ENCODE data around the gene STK17A. TPM values are rescaled to one million over a fixed set of nuclear protein-coding genes. Genes with fewer than 3 reads are reported as not detected.
"Not testable (repeated sequence)": the region's sequence is repeated elsewhere in the genome, so short reads cannot be mapped to it uniquely, and the experiment has no call there.

STK17A gene
- total and polyA plus RNA-seq, 2 donors, result 5.4 to 17.4 TPM

DNA sequence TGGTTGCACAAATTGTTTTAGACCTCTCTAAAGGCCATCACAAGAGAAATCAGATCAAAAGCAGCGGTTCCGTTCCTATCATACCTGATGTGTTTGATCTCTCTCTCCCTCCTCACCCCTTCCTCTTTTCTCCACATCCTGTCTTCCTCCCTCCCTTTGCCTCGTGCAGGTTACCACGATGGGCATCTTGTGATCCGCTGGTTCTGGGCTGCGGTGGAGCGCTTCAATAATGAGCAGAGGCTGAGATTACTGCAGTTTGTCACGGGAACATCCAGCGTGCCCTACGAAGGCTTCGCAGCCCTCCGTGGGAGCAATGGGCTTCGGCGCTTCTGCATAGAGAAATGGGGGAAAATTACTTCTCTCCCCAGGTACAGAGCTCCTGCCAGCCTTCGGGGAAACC lies 28.5 kb upstream of the STK17A start:
- Histone ChIP-seq H3K36me3 (ENCODE audit: insufficient read depth) (no peaks in the 10 kb centered on the region), H3K27ac (ENCODE audit: low read depth) (no peak overlapping the region), H3K4me1 (ENCODE audit: insufficient read depth) (no peaks in the 10 kb centered on the region), H3K4me3 (ENCODE audit: low read depth, low read length) (no peak overlapping the region)
- no peak for DNase-seq (ENCODE audit: extremely low spot score)
- 90% methylated on average over 15 of the region's 15 CpGs for WGBS

GRCh38 chr7:43557831-43558495 lies 24.9 kb upstream of the STK17A start:
- no peak for DNase-seq (ENCODE audit: extremely low spot score)
- Histone ChIP-seq H3K27ac (ENCODE audit: low read depth) (no peak overlapping the region), H3K36me3 (ENCODE audit: insufficient read depth) (no peaks in the 10 kb centered on the region), H3K4me3 (ENCODE audit: low read depth, low read length) (no peak overlapping the region), H3K4me1 (ENCODE audit: insufficient read depth) (no peaks in the 10 kb centered on the region)
- 81% methylated on average over 7 of the region's 7 CpGs for WGBS

DNA sequence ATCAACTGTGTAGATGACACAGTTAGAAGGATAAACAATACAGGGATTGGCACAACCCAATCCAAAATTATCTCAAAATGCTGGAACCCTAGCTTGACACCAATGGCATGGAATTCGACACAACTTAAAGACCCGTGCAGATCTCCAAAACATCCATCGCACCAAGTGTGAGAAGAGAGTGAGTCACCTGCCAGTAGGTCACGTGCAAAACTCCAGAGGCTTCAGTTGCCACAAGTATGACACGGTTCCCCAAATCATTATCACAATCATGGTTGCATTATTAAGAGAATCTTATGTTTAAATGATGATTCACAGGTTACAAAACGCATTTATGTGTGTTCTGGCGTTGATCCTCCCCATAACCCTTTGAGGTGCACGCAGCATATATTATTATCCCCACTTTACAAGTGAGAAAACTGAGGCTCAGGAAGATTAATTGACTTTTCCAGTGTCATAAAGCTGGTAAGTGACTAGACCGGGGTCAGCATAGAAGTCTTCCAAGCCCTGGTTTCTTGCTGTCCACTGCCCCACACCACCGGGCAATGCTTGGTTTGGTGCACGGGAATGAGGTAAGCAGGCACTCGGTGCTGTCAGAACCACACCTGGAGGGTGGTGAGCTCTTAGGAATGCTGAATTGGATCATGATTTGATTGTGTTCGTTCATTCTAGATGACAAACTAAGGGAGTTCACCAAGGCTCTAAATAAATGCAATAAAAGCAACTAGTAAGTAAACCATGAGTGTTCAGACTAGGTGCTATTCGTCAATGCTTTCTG lies 23.6 kb upstream of the STK17A start:
- DNase-seq (ENCODE audit: extremely low spot score), result no peak
- no peaks in the 10 kb centered on the region for H3K4me1 ChIP-seq (ENCODE audit: insufficient read depth)
- no peak overlapping the region for H3K4me3 ChIP-seq (ENCODE audit: low read depth, low read length)
- 92% methylated on average over 14 of the region's 14 CpGs for WGBS
- H3K27ac ChIP-seq (ENCODE audit: low read depth), result no peak overlapping the region
- H3K36me3 ChIP-seq (ENCODE audit: insufficient read depth), result no peaks in the 10 kb centered on the region

DNA sequence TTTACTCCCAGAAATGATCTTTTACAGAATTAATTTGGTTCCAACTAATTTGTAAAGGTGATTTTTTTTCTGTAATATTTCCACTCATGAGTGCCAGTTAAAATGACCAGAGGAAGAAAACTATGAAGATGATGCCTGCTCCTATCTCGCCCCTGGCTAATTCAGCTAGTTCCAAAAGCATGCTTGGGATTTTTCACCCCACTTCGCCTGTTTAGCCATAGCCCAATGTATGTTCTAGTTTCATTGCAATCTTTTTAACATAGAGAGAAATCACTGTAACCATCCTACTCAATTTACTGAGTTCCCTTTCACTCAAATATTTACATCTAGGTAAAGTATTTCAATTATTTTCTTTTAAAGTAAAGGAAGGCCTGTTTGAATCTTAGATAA lies 23.0 kb upstream of the STK17A start:
- Histone ChIP-seq H3K4me3 (ENCODE audit: low read depth, low read length) (no peak overlapping the region), H3K27ac (ENCODE audit: low read depth) (no peak overlapping the region), H3K36me3 (ENCODE audit: insufficient read depth) (no peaks in the 10 kb centered on the region), H3K4me1 (ENCODE audit: insufficient read depth) (no peaks in the 10 kb centered on the region)
- WGBS, result 83% methylated on average over 2 of the region's 2 CpGs
- DNase-seq (ENCODE audit: extremely low spot score), result no peak

- no peak overlapping the region for H3K4me3 ChIP-seq (ENCODE audit: low read depth, low read length)
- no peak overlapping the region for H3K27ac ChIP-seq (ENCODE audit: low read depth)
- H3K36me3 ChIP-seq (ENCODE audit: insufficient read depth), result no peaks in the 10 kb centered on the region
- no peaks in the 10 kb centered on the region for H3K4me1 ChIP-seq (ENCODE audit: insufficient read depth)
- no peak for DNase-seq (ENCODE audit: extremely low spot score)
- WGBS, result 84% methylated on average over 7 of the region's 7 CpGs
These were observed 22.1 kb upstream of the STK17A start for GRCh38 chr7:43560742-43561330.

DNA sequence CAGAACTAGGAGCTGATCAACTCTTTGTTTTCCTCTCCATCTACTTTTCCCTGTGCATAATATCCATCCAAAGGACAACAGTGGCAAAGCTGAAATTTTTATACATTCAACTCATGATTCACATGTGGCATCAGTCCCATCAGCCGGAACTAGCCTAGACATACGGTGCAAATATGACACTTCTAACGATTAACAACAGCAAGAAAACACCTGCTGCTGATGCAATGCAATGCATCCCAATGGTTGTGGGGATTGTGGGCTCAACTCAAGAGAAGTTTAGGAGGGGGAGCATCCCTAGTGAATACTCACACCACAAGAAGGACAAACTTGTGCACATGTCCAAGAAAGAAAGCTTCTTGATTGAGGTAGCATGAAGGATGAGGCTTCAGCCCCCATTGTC lies 20.5 kb upstream of the STK17A start:
- no peak for DNase-seq (ENCODE audit: extremely low spot score)
- Histone ChIP-seq H3K4me3 (ENCODE audit: low read depth, low read length) (no peak overlapping the region), H3K4me1 (ENCODE audit: insufficient read depth) (no peaks in the 10 kb centered on the region), H3K27ac (ENCODE audit: low read depth) (no peak overlapping the region), H3K36me3 (ENCODE audit: insufficient read depth) (no peaks in the 10 kb centered on the region)
- 86% methylated on average over 3 of the region's 3 CpGs for WGBS

DNA sequence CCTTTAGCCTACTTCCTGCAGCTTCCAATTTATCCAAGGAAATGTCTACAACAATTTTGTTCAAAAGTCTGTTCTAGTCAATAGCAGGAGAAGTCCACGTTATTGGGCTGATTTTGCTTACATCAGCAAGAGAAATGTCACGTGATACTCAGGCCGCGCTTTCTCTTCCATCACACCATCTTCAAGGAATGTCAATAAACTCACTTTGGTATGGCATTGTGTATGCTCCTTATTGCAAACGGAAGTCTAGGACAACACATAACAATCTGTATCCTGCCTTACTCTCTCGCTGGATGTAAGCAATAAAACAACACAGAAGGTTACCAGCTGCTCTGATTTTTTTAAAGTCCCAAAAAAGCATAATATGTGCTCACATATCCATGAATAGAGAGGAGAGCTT lies 17.1 kb upstream of the STK17A start:
- DNase-seq (ENCODE audit: extremely low spot score), result no peak
- no peaks in the 10 kb centered on the region for H3K4me1 ChIP-seq (ENCODE audit: insufficient read depth)
- H3K27ac ChIP-seq (ENCODE audit: low read depth), result no peak overlapping the region
- no peaks in the 10 kb centered on the region for H3K36me3 ChIP-seq (ENCODE audit: insufficient read depth)
- no peak overlapping the region for H3K4me3 ChIP-seq (ENCODE audit: low read depth, low read length)
- WGBS, result 16% methylated on average over 6 of the region's 6 CpGs

- 83% methylated on average over 6 of the region's 6 CpGs for WGBS
- no peak for DNase-seq (ENCODE audit: extremely low spot score)
- no peaks in the 10 kb centered on the region for H3K4me1 ChIP-seq (ENCODE audit: insufficient read depth)
- H3K4me3 ChIP-seq (ENCODE audit: low read depth, low read length), result no peak overlapping the region
- no peak overlapping the region for H3K27ac ChIP-seq (ENCODE audit: low read depth)
- H3K36me3 ChIP-seq (ENCODE audit: insufficient read depth), result no peaks in the 10 kb centered on the region
These were observed 14.4 kb upstream of the STK17A start for GRCh38 chr7:43568529-43568928.

DNA sequence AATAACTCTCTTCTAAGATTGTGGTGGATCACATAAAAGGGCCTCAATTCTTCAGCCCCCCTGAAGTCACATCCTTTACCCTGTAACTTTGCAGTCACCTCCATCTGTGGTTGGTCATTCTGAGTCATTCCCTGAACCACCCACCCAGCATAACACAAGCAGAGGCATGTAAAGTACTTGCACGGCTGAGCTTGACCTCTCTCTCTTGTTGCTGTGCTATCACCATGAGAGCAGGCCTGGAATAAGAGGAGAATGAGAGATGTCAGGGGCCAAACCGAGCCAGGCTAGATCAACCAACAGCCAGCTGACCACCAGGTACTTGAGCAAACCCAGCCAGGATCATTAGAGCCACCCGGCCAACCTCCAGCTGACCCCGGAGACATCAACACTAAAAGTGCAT lies 13.5 kb upstream of the STK17A start:
- WGBS, result 77% methylated on average over 4 of the region's 4 CpGs
- Histone ChIP-seq H3K27ac (ENCODE audit: low read depth) (no peak overlapping the region), H3K4me3 (ENCODE audit: low read depth, low read length) (no peak overlapping the region), H3K4me1 (ENCODE audit: insufficient read depth) (no peaks in the 10 kb centered on the region), H3K36me3 (ENCODE audit: insufficient read depth) (no peaks in the 10 kb centered on the region)
- no peak for DNase-seq (ENCODE audit: extremely low spot score)

GRCh38 chr7:43570688-43571365 lies 12.1 kb upstream of the STK17A start:
- DNase-seq (ENCODE audit: extremely low spot score), result no peak
- Histone ChIP-seq H3K36me3 (ENCODE audit: insufficient read depth) (no peaks in the 10 kb centered on the region), H3K4me1 (ENCODE audit: insufficient read depth) (no peaks in the 10 kb centered on the region), H3K4me3 (ENCODE audit: low read depth, low read length) (no peak overlapping the region), H3K27ac (ENCODE audit: low read depth) (no peak overlapping the region)
- WGBS, result 92% methylated on average over 4 of the region's 4 CpGs

GRCh38 chr7:43572516-43573049 lies 10.3 kb upstream of the STK17A start:
- no peaks in the 10 kb centered on the region for H3K4me1 ChIP-seq (ENCODE audit: insufficient read depth)
- no peak for DNase-seq (ENCODE audit: extremely low spot score)
- WGBS, result 43% methylated on average over 1 of the region's 1 CpG
- no peaks in the 10 kb centered on the region for H3K36me3 ChIP-seq (ENCODE audit: insufficient read depth)
- H3K27ac ChIP-seq (ENCODE audit: low read depth), result no peak overlapping the region
- no peak overlapping the region for H3K4me3 ChIP-seq (ENCODE audit: low read depth, low read length)

- not testable (repeated sequence) for H3K27ac ChIP-seq (ENCODE audit: low read depth); H3K4me1 ChIP-seq (ENCODE audit: insufficient read depth); DNase-seq (ENCODE audit: extremely low spot score); H3K4me3 ChIP-seq (ENCODE audit: low read depth, low read length); H3K36me3 ChIP-seq (ENCODE audit: insufficient read depth)
- WGBS, result 92% methylated on average over 2 of the region's 2 CpGs
These were observed 9.1 kb upstream of the STK17A start for GRCh38 chr7:43573832-43574231.

- Histone ChIP-seq H3K4me1 (ENCODE audit: insufficient read depth) (no peaks in the 10 kb centered on the region), H3K4me3 (ENCODE audit: low read depth, low read length) (no peak overlapping the region), H3K36me3 (ENCODE audit: insufficient read depth) (no peaks in the 10 kb centered on the region), H3K27ac (ENCODE audit: low read depth) (no peak overlapping the region)
- no peak for DNase-seq (ENCODE audit: extremely low spot score)
- WGBS, result 87% methylated on average over 6 of the region's 6 CpGs
These were observed 7.4 kb upstream of the STK17A start for GRCh38 chr7:43575506-43575905.
